Left colon (tissue), 2 donors: ENCODE measurements around the gene PIGZ. TPM values are rescaled to one million over a fixed set of nuclear protein-coding genes. Genes with fewer than 3 reads are reported as not detected.

Experiments
- ATAC-seq: fragments of 200-7000 bp; cut with Tn5 transposase; one replicate; pipeline ENCODE4 v1.9.1; 2020; ENCODE audit warnings: mild to moderate bottlenecking, moderate library complexity
- DNase-seq, 2 donors: peaks; one replicate each; pipeline ENCODE4 v3.0.0-alpha.2; 2020
- intact Hi-C, 2 donors: fragments of 100-400 bp; cut with DNase I in 1 of 2; cut with micrococcal nuclease in 1 of 2; formaldehyde crosslinking; loops; one replicate each; pipeline versions ENCODE4 v1.11.2 to v1.14.0; 2022; cut with DNase I, micrococcal nuclease
- total RNA-seq, 2 donors: library from RNA; stranded (reverse); fragmentation: NEBNext Ultra II Directional; extraction: Animal tissue kit (Norgen Biotek cat#: 25700); gene quantifications; one replicate each; pipeline ENCODE4 v1.2.1, GENCODE V29; 2021
- donor health status: DM: no; HTN: no; CAD: no.
- donor health status: DM: yes; HTN: yes; CAD: no.

PIGZ gene
- total RNA-seq, 2 donors from 2014 or later: 92.6 to 129 TPM

DNA sequence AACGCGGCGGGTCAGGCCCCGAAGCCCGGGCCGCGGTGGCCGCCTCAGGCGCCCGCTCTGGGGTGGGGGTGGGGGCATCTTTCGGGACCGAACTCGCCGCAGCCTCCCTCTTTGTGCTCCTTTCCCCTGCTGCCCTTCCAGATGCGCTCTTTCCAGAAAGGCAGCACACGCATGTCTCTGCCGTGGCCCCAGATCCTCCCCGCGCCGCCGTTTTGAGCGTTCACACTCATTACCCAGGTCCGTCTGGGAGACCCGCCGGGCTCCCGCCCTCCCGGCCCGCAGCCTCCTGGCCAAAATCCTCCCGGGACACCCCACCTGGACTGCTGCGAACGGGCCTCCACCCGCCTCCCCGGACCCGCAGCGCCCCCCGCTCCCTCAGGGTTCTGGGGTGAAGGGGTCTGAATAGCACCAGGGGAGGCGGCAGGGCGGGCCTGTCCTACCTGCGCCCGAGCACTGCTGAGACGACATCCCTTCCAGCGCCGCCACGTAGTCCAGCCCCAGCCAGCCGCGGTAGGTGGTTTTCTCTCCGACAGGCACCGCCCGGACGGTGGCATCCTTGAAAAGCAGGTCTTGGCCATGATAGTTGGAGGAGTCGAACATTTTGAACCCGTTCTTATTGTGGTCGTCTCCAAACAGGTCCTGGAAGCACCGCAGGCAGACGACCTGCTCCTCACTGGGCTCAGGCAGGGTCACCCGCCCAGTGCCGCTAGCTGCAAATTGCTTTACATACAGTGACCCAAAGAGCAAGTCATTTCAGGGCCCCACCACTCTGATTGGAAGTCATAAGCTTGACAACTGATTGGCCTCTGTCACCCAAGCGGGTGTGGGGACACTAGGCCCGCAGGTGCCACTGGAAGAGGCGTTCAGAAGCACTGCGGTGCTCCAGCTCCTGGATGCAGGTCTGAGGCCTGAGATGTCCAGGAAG, 35.1 kb upstream of the PIGZ start:
- ATAC-seq (peak; percentile 60), DNase-seq (peak; percentile 43 to 65)
- intact Hi-C loops: loop anchor here in 1 of 2 donors (10.0 kb wide), 1 partner anchor 181 kb away; no protein-coding TSS in a partner anchor

DNA sequence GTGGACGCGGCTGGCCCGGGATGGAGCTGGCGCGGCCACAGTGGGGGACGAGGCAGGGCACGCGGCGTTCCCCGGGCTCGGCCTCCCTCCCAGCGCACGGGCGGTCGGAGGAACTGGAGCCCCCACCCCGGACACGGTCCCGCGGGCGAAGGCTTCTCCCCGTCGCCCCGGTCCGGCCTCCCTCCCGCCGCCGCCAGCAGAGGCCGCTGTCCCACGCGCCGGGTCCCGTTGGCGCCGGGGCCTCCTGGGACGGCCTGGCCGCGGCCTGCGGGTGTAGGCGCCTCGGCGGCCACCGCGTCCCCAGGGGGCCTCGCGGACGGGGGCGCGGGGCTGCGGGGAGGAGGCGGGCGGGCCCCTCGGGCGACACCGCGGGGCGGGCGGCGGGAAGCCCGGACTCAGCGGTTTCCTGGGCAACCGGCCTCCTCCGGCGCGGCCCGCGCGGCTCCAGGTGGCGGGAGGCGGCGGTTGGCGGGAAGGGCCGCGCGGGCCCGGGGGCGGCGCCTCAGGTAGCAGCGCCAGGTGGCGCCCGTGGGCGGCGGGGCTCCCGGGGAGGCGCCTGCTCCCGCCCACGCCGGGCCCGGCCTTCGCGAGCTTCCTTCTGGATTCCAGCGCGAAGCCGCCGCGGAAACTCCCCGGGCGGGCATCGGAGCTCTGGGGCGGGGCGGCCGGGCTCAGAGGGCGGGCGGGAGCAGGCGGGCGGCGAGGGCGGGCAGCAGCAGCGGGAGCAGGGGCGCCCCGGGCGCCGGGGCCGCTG, 34.2 kb upstream of the PIGZ start:
- intact Hi-C loops: loop anchor here in 1 of 2 donors (10.0 kb wide), 1 partner anchor 182 kb away; no protein-coding TSS in a partner anchor
- ATAC-seq (peak; percentile 88), DNase-seq (peak; percentile 85 to 93)

DNA sequence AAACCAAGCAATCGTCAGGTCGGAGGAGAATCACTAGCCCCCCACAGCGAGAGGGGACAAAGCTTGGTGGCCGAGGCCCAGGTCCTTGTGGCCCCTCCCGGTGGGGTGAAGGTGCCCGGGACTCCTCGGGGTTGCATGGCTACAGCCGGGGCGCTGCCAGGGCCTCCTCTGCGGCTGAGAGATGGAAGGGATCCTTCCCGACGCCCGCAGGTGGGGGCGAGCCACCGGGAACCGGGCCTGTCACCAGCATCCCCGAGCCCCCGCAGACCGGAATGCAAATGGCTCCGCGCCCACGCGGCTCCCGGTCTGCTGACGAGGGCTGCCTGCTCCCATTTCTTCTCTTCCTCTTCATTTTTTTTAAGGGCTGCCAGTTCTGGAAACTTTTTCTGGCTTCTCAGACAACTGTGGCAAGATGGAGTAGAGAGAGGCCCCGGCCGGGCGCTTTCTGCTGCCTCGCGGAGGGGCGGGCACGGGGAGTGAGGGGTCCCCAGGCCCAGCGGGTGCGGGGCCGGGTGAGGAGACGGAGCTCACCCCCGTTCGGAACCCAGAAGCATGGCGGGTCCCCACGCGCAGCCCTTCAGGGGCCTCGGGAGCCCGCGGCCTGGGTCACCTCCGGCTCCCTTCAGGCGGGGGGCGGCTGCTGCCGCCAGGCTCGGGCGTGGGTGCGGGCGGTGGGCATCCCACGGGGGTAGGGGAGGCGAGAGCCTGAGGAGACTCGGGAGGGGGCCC, 33.5 kb upstream of the PIGZ start:
- intact Hi-C loops: loop anchor here in 1 of 2 donors (10.0 kb wide), 1 partner anchor 183 kb away; no protein-coding TSS in a partner anchor

DNA sequence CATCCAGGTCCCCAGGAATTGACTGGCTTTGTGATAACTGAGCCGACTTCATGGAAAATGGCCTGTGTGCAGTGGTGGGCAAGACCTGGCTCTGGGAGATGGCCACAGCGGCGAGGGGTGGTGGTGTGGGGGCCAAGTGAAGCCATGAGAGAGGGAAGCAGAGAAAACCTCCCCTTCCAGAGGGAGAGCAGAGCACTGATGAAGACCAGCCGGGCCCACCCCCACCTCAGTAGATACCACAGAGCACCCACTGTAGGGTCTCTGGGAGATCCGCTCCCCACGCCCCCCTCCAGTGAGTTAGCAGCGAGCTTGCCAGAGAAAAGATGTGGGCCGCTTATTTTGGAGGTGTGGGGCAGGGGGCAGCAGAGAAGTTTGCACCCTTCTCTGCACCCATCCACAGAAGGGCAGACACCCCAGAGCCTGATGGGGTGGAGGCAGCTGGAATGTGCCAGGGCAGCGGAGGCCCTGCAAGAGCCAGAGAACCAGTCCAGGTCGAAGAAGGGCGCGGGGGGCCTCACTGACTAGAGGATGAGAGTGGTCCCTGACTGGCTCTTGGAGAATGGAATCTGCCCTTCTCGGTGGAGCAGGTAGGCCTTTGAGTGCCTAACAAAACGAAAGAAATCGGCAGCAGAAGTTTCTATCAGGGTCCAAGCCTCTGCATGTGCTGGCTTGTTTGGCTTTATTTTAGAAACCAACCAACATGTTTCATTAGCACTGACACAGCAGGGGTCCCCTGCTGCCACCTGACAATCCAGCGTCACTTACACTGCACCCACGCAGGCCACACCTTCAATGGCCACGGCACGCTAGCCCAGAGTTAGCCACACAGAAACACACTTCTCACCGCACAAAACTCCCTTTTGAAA, 32.7 kb upstream of the PIGZ start:
- ATAC-seq (no peak), DNase-seq (peak in 1 of 2 donors; percentile 19)
- intact Hi-C loops: loop anchor here in 1 of 2 donors (10.0 kb wide), 1 partner anchor 183 kb away; no protein-coding TSS in a partner anchor

More for the DNA sequence above, 33.5 kb upstream of the PIGZ start:
- ATAC-seq (no peak), DNase-seq (peak; percentile 25 to 26)

DNA sequence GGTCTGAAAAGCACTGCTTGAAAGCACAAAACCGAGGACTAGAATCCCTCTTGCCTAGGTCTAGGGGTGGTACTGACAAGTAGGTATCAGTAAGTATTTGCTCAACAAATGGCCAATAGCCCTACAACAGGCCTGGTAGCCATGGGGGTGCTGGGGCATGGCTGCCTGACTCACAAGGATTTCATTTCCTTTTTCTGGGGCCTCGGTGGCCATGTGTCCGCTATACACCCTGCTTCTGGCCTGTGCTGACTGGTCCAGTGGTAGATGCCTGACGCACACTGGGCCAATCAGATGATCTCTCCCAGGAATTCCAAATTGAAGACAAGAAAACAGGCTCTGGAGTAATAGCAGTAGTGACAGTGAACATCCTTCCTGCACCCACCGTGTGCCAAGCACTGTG, 31.6 kb upstream of the PIGZ start:
- intact Hi-C loops: loop anchor here in 1 of 2 donors (10.0 kb wide), 1 partner anchor 185 kb away; no protein-coding TSS in a partner anchor
- DNase-seq (peak in 1 of 2 donors; percentile 20), ATAC-seq (no peak)

DNA sequence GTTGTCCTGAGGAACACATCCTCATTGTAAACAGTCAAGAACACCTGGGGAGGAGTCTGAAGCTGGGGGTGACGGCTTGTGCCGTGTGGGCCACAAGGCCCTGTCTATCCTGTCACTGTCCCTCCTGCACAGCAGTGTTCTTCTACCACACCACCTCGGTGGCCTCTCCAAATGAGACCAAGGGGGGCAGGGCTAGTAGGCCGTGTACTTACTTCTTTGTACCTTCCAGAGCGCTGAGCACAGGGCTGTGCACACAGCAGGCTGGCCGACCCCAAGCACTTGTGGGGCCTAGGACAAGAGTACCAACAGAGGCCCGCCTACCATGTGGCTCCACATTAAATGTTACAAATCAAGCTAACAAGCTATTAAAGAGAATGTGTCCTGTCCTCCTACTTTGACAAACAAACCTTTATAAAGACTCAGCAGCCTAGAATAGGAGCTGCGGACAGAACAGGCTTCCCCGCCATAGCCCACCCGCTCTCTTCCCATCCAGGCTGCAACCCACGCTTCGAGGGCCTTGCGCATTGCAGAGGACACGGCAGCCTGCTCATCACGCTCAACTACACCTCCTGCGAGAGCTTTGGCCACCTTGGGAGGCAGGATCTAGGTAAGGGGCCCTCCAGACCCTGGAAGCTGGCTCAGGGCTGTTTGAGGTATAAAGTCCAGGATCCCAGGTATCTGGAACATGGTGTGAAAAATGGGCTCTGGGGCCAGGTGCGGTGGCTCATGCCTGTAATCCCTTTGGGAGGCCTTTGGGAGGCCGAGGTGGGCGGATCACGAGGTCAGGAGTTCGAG, 30.5 kb upstream of the PIGZ start:
- intact Hi-C loops: no loop called here
- ATAC-seq: no peak
- peak in 1 of 2 donors; percentile 17 for DNase-seq

DNA sequence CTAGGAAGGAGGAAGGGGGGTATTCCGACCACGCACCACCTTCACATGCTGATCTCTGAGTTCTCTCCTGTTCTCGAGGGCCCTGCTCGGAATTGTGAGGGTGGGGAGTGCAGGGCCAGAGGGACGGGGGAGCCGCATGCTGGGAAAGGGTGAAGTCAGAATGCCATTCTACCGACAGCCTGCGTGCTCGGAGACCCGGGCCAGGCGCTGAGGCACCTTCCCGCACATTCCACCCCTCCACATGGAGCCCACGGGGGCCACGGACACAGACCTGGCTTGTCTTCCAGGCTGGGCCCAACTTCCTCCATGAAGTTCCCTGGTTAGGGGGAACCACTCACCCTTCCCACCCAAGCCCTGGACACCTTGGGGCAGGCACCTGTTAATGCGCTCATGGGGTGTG, 28.7 kb upstream of the PIGZ start:
- ATAC-seq (no peak), DNase-seq (peak in 1 of 2 donors; percentile 13)
- intact Hi-C loops: no loop called here

DNA sequence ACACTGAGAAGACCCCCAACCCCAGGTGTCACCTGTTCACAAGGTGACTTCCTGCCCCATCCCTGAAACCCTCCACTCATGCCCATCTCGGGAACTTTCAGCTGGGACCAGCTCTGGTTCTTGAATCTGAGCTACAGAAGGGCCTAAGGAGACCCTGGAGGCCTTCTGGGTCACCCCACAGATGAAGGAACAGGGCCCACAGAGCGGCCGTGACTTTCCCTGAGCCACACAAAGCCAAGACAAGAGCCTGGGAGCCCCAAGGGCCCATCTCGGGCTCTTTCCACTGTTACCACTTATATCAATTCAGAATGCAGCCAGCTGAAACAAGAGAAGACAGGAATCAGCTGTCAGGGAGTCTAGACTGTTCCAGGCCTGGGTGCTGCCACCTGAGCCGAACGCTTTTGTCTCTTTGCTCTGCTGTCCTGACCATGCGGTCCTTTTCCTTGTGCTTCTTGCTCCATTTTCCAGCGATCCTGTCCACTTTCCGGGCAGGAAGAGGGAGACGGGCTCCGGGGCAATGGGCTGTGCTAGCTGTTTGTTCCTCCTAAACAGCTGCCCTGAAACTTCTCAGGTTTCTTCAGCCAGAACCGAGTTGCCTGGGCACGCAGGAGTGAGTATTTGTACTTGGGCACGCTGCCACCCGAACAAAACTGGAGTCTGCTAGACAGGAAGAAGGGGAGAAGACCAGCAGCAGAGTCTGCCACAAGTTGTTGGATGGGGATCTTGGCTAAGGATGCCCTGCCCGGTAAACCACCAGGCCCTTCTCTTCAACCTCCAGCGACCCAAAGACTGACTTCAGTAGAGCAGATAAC, 28.0 kb upstream of the PIGZ start:
- ATAC-seq (no peak), DNase-seq (peak in 1 of 2 donors; percentile 5)
- intact Hi-C loops: no loop called here

DNA sequence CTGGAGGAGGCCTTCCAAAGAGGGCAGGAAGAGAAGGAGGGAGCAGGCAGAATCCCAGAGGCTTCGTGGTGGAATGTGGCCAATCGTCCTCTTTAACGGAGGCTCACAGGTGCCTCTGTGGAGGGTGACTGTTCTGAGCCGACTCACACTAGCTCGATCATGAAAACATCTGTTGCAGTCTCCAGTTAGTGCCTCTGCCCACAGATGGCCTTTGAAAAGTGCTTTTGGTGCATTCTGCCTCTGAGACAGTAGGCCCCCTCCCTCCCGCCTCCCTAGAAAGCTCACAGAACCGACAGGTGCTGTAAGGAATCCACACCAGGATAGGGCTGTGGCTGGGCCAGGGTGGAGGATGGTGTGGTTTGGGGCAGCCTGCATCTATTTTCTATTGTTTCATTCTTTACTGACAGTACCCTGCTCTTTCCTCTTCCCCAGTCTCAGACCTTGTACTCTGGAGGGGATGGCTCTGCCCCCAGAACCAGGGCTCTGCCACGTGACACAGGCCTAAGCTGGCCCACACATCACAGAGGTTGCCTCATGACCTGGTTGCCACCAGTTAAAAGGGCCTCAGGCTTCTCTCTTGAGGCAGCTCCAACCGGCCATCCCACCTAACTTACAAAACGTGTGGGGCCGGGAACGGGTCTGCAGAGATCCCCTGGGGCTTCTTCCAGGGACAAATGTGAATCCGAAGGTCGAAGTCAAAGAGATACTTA, 27.2 kb upstream of the PIGZ start:
- DNase-seq (no peak), ATAC-seq (no peak)
- intact Hi-C loops: no loop called here

DNA sequence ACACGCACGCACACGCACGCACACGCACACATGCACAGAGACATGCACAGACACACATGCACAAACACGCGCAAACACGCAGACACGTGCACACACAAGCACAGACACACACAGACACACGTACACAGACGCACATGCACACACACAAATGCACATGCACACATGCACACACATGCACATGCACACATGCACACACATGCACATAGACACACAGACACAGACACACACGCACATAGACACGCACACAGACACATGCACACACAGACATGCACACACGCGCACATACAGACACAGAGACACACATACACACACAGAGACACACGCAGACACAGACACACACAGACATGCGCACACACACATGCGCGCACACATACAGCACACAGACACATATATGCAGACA, 26.4 kb upstream of the PIGZ start:
- no peak for DNase-seq
- intact Hi-C loops: no loop called here
- ATAC-seq: no peak

DNA sequence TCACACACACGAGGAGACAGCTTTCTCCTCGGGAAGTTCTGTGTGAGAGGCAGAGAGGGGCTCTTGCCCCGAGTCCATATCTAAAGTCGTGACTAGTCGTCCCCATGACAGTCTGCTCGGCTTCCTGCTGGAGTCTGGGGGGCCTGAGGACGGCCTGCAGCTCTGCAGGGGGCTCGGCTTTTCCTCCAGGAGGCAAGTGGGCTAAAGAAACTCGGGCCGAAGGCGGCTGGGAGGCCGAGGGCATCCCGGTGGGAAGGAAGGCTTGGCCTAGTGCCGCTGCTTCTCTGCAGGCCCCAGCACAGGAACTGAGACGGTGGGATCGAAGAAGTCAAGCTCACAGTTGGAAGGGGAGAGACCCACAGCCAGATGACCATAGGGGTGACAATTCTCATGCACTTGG, 25.4 kb upstream of the PIGZ start:
- DNase-seq (no peak), ATAC-seq (no peak)
- intact Hi-C loops: no loop called here

DNA sequence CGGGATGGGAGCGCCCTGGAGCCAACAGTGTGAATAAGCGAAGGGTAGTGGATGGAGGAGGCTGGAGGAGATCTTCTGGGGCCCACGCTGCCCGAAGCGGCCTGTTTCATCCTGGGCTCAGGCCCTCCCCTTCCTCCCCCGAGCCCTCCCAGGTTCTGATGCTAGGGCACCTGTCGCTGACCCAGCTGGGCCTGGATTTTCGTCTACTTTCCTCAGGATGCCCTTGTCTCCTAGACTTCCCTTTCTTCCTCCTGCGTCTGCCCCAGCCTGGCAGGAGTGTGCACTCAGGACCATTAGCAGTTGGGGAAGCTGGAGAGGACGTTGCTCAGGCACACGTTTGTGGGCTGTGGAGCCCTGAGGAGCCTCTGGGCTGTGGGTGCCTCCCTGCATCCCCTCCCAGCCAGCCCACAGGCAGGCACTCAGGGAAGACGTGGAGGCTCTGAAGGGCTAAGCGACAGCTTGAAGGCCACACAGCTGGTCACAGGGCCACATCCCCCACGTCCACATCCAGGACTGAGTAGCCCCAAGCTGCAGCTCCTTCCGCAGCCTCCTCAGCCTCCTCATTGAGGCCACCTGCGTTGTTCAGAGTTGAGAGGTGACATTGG, 23.9 kb upstream of the PIGZ start:
- no peak for ATAC-seq
- DNase-seq: peak in 1 of 2 donors; percentile 6
- intact Hi-C loops: no loop called here

DNA sequence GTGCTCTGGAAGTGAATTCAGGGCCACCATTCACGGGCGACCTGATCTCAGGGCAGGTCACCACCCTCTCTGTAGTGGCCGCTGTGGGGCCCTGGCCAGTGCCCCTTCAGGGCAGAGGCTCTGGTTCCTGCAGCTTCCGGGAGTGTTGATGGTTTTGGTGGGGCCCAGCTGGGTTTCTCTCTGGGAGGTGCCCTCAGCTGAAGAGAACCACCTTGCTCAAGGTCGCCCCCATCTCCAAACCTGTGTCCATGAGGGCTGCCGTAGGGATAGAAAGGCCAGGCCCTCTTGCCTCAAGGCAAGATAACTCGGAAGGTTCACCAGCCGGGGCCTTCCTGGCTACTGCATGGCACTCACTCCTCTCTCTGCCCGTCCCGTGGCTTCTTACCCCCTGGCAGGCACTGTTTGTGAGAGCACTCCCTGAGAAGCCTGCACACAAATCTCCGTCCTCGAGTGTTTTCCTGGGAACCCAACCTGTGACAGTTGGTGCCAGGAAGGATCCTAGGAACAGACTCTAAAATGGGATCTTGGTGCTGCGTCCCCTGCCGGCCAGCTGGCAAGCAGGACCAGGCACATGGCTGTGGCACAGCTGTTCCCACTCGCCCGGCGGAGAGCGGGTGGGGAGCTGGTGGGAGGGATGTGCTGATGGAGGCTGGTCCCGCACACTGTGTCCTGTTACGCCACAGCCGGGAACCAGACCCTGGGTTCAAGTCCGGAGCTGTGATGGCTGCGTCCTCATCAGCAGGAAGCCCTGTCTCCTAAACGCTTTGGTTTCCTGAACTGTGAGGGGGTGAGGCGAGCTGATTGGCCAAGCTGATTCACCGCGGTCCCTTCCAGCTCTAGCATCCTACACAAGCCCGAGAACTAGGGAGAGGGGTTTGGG, 23.2 kb upstream of the PIGZ start:
- ATAC-seq (no peak), DNase-seq (peak in 1 of 2 donors; percentile 16)
- intact Hi-C loops: no loop called here

DNA sequence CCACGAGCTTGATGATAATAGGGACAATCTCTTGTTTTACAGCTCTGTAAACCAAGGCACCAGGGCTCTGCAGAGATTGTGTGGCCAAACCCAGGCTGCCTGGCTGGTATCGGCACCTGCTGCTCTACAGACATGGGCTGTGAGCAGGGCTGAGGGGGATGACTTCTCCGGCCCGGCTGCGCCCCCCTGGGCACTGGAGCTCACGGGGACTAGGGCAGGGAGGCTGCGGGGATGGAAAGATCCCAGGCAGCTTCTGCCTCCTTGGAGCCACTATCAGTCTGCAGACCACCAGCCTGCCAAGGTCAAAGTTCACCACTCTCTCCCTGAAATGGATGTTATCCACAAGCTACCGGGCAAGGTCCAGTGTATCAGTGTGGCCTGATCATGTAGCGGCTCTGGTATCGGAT, 22.0 kb upstream of the PIGZ start:
- peak in 1 of 2 donors; percentile 6 for DNase-seq
- intact Hi-C loops: no loop called here

More for the DNA sequence above, 22.0 kb upstream of the PIGZ start:
- no peak for ATAC-seq
